Prostate gland (tissue), 2 donors: ENCODE data around the gene PLEKHF1. TPM values are rescaled to one million over a fixed set of nuclear protein-coding genes. Genes with fewer than 3 reads are reported as not detected.

Experiments
- DNase-seq: peaks from one replicate; pipeline ENCODE4 v3.0.0-alpha.2; 2019; ENCODE audit warnings: low spot score
- H3K27ac ChIP-seq, 2 donors: fragments of 200-600 bp; sonication (generic); 2 replicates each; pipeline ENCODE4 v1.5.1; 2017 to 2019
- H3K27me3 ChIP-seq: fragments of 200-600 bp; sonication (generic); replicated peaks from 2 replicates; pipeline ENCODE4 v1.5.1; 2019; ENCODE audit not compliant: insufficient read depth
- H3K36me3 ChIP-seq, 2 donors: fragments of 200-600 bp; sonication (generic); 1 replicate in 1 of 2; 2 replicates in 1 of 2; pipeline versions ENCODE4 v1.5.1 to v1.8.1; 2017 to 2019
- H3K4me1 ChIP-seq: fragments of 200-600 bp; sonication (generic); replicated peaks from 2 replicates; pipeline ENCODE4 v1.5.1; 2019
- H3K4me3 ChIP-seq, 2 donors: fragments of 200-600 bp; sonication (generic); 2 replicates each; pipeline ENCODE4 v1.5.1; 2017 to 2019
- H3K9me3 ChIP-seq: fragments of 200-600 bp; sonication (generic); 2 replicates; pipeline ENCODE4 v1.5.1; 2017
- CTCF ChIP-seq, 4 experiments: fragments of 200-600 bp in 2 of 4; fragments of 450-650 bp in 2 of 4; sonication (generic) in 2 of 4; IDR thresholded peaks; 1 replicate in 3 of 4; 2 replicates in 1 of 4; pipeline ENCODE4 v1.5.1; 2016 to 2019; ENCODE audit warnings: antibody characterized with exemption in 4 of 4, mild to moderate bottlenecking in 2 of 4, moderate library complexity in 2 of 4
- POLR2A ChIP-seq: fragments of 450-650 bp; IDR thresholded peaks from one replicate; pipeline ENCODE4 v1.6.1; 2016; ENCODE audit warnings: antibody characterized with exemption, mild to moderate bottlenecking
- POLR2AphosphoS5 ChIP-seq: sonication (generic); formaldehyde crosslinking; IDR thresholded peaks from one replicate; pipeline ENCODE4 v1.6.1; 2017; ENCODE audit warnings: antibody characterized with exemption
- WGBS: methylation state at CpG from one replicate; pipeline ENCODE4 v1.1.5; 2018; 5-methylcytosine and 5-hydroxymethylcytosine counted together
- intact Hi-C: fragments of 100-400 bp; cut with DNase I; formaldehyde crosslinking; loops from one replicate; pipeline ENCODE4 v1.14.2; 2022
- total RNA-seq, 2 donors: library from RNA; depleted of rRNA; stranded (reverse); fragments of >200 nt; gene quantifications; one replicate each; pipeline ENCODE4 v1.1.0, GENCODE V29; 2016

Gene PLEKHF1
- total RNA-seq, 2 donors from 2014 or later: 64.3 to 64.4 TPM

GRCh38 chr19:29680447-29680846, 15.2 kb downstream of the PLEKHF1 start:
- Histone ChIP-seq H3K4me1 (peaks cover 29% of the 10 kb centered on the region), H3K27me3 (no peaks in the 10 kb centered on the region), H3K9me3 (no peaks in the 10 kb centered on the region), H3K4me3 (no peak overlapping the region), H3K27ac (peak overlapping the region; percentile 6 to 65), H3K36me3 (peaks cover 3 to 5% of the 10 kb centered on the region in 2 donors)
- no peak for DNase-seq
- WGBS: 62% methylated on average over 11 of the region's 12 CpGs
- no peak for TF ChIP-seq POLR2A
- no peak for TF ChIP-seq CTCF (IDR thresholded peaks at IDR 0.05)
- TF ChIP-seq POLR2AphosphoS5: no peak
- intact Hi-C loops: no loop called here

GRCh38 chr19:29680937-29681336, 15.7 kb downstream of the PLEKHF1 start:
- Histone ChIP-seq H3K4me3 (no peak overlapping the region), H3K9me3 (no peaks in the 10 kb centered on the region), H3K4me1 (peaks cover 25% of the 10 kb centered on the region), H3K36me3 (peaks cover 0 to under 1% of the 10 kb centered on the region in 2 donors), H3K27ac (peak overlapping the region; percentile 6 to 65), H3K27me3 (no peaks in the 10 kb centered on the region)
- TF ChIP-seq POLR2AphosphoS5 (no peak), POLR2A (no peak), CTCF (IDR thresholded peaks at IDR 0.05) (no peak)
- 80% methylated on average over 7 of the region's 7 CpGs for whole genome bisulfite sequencing
- intact Hi-C loops: no loop called here
- no peak for DNase-seq

- H3K27me3 ChIP-seq: no peaks in the 10 kb centered on the region
- TF ChIP-seq POLR2A (no peak), CTCF (IDR thresholded peaks at IDR 0.05) (no peak), POLR2AphosphoS5 (no peak)
- DNase-seq: no peak
- 70% methylated on average over 13 of the region's 13 CpGs for WGBS
- no peak overlapping the region for H3K4me3 ChIP-seq
- no peaks in the 10 kb centered on the region for H3K36me3 ChIP-seq
- peak overlapping the region; percentile 27 to 32 for H3K27ac ChIP-seq
- H3K9me3 ChIP-seq: no peaks in the 10 kb centered on the region
- peaks cover 19% of the 10 kb centered on the region for H3K4me1 ChIP-seq
- intact Hi-C loops: no loop called here
Observed at GRCh38 chr19:29681422-29682235, 16.4 kb downstream of the PLEKHF1 start.

GRCh38 chr19:29682236-29682895, 17.1 kb downstream of the PLEKHF1 start:
- Histone ChIP-seq H3K4me3 (no peak overlapping the region), H3K27ac (peak overlapping the region; percentile 27 to 32), H3K4me1 (peaks cover 12% of the 10 kb centered on the region), H3K36me3 (no peaks in the 10 kb centered on the region), H3K9me3 (no peaks in the 10 kb centered on the region), H3K27me3 (no peaks in the 10 kb centered on the region)
- 77% methylated on average over 16 of the region's 16 CpGs for WGBS
- DNase-seq: no peak
- no peak for TF ChIP-seq CTCF (IDR thresholded peaks at IDR 0.05)
- TF ChIP-seq POLR2AphosphoS5: no peak
- no peak for TF ChIP-seq POLR2A
- intact Hi-C loops: no loop called here
